ENCODE data around the gene SLC16A8.

- TF ChIP-seq CTCF (IDR thresholded peaks at IDR 0.05; ENCODE audit: insufficient read depth, low read depth, low read length): no peak
- no peak for TF ChIP-seq EZH2 (IDR thresholded peaks at IDR 0.05; ENCODE audit: insufficient read depth, low read length)
Observed at GRCh38 chr22:38038890-38039812, 44.8 kb downstream of the SLC16A8 start.

Data from astrocyte (in vitro differentiated cells and primary cell).